BLaER1 (cell line): Measurements from ENCODE around the gene PIK3CB.
"Not testable (repeated sequence)": the region's sequence is repeated elsewhere in the genome, so short reads cannot be mapped to it uniquely, and the experiment has no call there.

Experiments used
- H3K27ac ChIP-seq: shearing (Covaris generic); formaldehyde crosslinking; 2 replicates; pipeline ENCODE4 v1.8.1; 2022
- H3K27me3 ChIP-seq: shearing (Covaris generic); formaldehyde crosslinking; 2 replicates; pipeline ENCODE4 v1.8.1; 2022
- H3K36me3 ChIP-seq: shearing (Covaris generic); formaldehyde crosslinking; 2 replicates; pipeline ENCODE4 v1.8.1; 2022
- H3K4me1 ChIP-seq: shearing (Covaris generic); formaldehyde crosslinking; 2 replicates; pipeline ENCODE4 v1.8.1; 2022
- H3K4me2 ChIP-seq: shearing (Covaris generic); formaldehyde crosslinking; 2 replicates; pipeline ENCODE4 v1.8.1; 2022
- H3K4me3 ChIP-seq: shearing (Covaris generic); formaldehyde crosslinking; 2 replicates; pipeline ENCODE4 v1.8.1; 2022
- H3K9ac ChIP-seq: shearing (Covaris generic); formaldehyde crosslinking; 2 replicates; pipeline ENCODE4 v1.8.1; 2022
- H3K9me3 ChIP-seq: shearing (Covaris generic); formaldehyde crosslinking; 2 replicates; pipeline ENCODE4 v1.8.1; 2022
- H4K20me1 ChIP-seq: shearing (Covaris generic); formaldehyde crosslinking; 2 replicates; pipeline ENCODE4 v1.8.1; 2022
- Cebpa-rat ChIP-seq: shearing (Covaris generic); IDR thresholded peaks from 2 replicates; pipeline ENCODE4 v1.8.1; 2022

The PIK3CB gene

GRCh38 chr3:138640537-138640936 lies 194.2 kb downstream of the PIK3CB start:
- Histone ChIP-seq H4K20me1 (no peaks in the 10 kb centered on the region), H3K27me3 (no peaks in the 10 kb centered on the region), H3K27ac (no peak overlapping the region), H3K9me3 (peaks cover 24% of the 10 kb centered on the region), H3K9ac (no peak overlapping the region), H3K4me2 (no peak overlapping the region), H3K4me1 (no peaks in the 10 kb centered on the region), H3K36me3 (no peaks in the 10 kb centered on the region), H3K4me3 (no peak overlapping the region)
- no peak for TF ChIP-seq Cebpa-rat

GRCh38 chr3:138638641-138639040 lies 196.1 kb downstream of the PIK3CB start:
- Histone ChIP-seq H3K36me3 (peaks cover 14% of the 10 kb centered on the region), H3K4me3 (no peak overlapping the region), H3K9me3 (peaks cover 13% of the 10 kb centered on the region), H3K4me2 (no peak overlapping the region), H3K9ac (no peak overlapping the region), H4K20me1 (no peaks in the 10 kb centered on the region), H3K27me3 (no peaks in the 10 kb centered on the region), H3K27ac (no peak overlapping the region), H3K4me1 (no peaks in the 10 kb centered on the region)
- no peak for TF ChIP-seq Cebpa-rat

- H3K9ac ChIP-seq: no peak overlapping the region
- H3K9me3 ChIP-seq: no peaks in the 10 kb centered on the region
- no peaks in the 10 kb centered on the region for H4K20me1 ChIP-seq
- no peak overlapping the region for H3K4me3 ChIP-seq
- TF ChIP-seq Cebpa-rat: no peak
- H3K36me3 ChIP-seq: peaks cover 88% of the 10 kb centered on the region
- H3K27ac ChIP-seq: no peak overlapping the region
- H3K27me3 ChIP-seq: no peaks in the 10 kb centered on the region
- no peak overlapping the region for H3K4me2 ChIP-seq
- no peaks in the 10 kb centered on the region for H3K4me1 ChIP-seq
Measured at GRCh38 chr3:138629526-138629925, 205.2 kb downstream of the PIK3CB start.

- no peaks in the 10 kb centered on the region for H4K20me1 ChIP-seq
- no peaks in the 10 kb centered on the region for H3K27me3 ChIP-seq
- no peak overlapping the region for H3K4me3 ChIP-seq
- H3K4me2 ChIP-seq: no peak overlapping the region
- H3K9ac ChIP-seq: no peak overlapping the region
- H3K27ac ChIP-seq: no peak overlapping the region
- no peaks in the 10 kb centered on the region for H3K9me3 ChIP-seq
- peaks cover 77% of the 10 kb centered on the region for H3K36me3 ChIP-seq
- no peaks in the 10 kb centered on the region for H3K4me1 ChIP-seq
- TF ChIP-seq Cebpa-rat: no peak
Measured at GRCh38 chr3:138625707-138626365, 208.9 kb downstream of the PIK3CB start.

- H3K4me2 ChIP-seq: no peak overlapping the region
- no peaks in the 10 kb centered on the region for H3K4me1 ChIP-seq
- no peaks in the 10 kb centered on the region for H3K27me3 ChIP-seq
- peaks cover 64% of the 10 kb centered on the region for H3K36me3 ChIP-seq
- no peak overlapping the region for H3K27ac ChIP-seq
- peaks cover 3% of the 10 kb centered on the region for H4K20me1 ChIP-seq
- H3K9ac ChIP-seq: no peak overlapping the region
- no peaks in the 10 kb centered on the region for H3K9me3 ChIP-seq
- TF ChIP-seq Cebpa-rat: no peak
- H3K4me3 ChIP-seq: no peak overlapping the region
Measured at GRCh38 chr3:138624518-138624917, 210.2 kb downstream of the PIK3CB start.

GRCh38 chr3:138620431-138620830 lies 214.3 kb downstream of the PIK3CB start:
- no peak for TF ChIP-seq Cebpa-rat
- Histone ChIP-seq H3K4me1 (no peaks in the 10 kb centered on the region), H4K20me1 (peaks cover 31% of the 10 kb centered on the region), H3K36me3 (peaks cover 26% of the 10 kb centered on the region), H3K9ac (no peak overlapping the region), H3K4me2 (no peak overlapping the region), H3K27me3 (no peaks in the 10 kb centered on the region), H3K9me3 (no peaks in the 10 kb centered on the region), H3K4me3 (no peak overlapping the region), H3K27ac (no peak overlapping the region)

GRCh38 chr3:138615462-138615861 lies 219.3 kb downstream of the PIK3CB start:
- no peak overlapping the region for H3K4me2 ChIP-seq
- TF ChIP-seq Cebpa-rat: no peak
- peaks cover 9% of the 10 kb centered on the region for H3K4me1 ChIP-seq
- H3K27me3 ChIP-seq: no peaks in the 10 kb centered on the region
- no peak overlapping the region for H3K27ac ChIP-seq
- H3K9me3 ChIP-seq: no peaks in the 10 kb centered on the region
- peaks cover 32% of the 10 kb centered on the region for H3K36me3 ChIP-seq
- H3K9ac ChIP-seq: no peak overlapping the region
- H4K20me1 ChIP-seq: peaks cover 39% of the 10 kb centered on the region
- H3K4me3 ChIP-seq: no peak overlapping the region

GRCh38 chr3:138609898-138610266 lies 224.8 kb downstream of the PIK3CB start:
- H4K20me1 ChIP-seq: peaks cover 4% of the 10 kb centered on the region; the same call in 1 of the 2 replicates
- H3K4me3 ChIP-seq: peak overlapping the region; percentile 77
- H3K27ac ChIP-seq: peak overlapping the region; percentile 94
- H3K4me1 ChIP-seq: peaks cover 26% of the 10 kb centered on the region
- no peak for TF ChIP-seq Cebpa-rat
- peak overlapping the region; percentile 93 for H3K9ac ChIP-seq
- H3K27me3 ChIP-seq: no peaks in the 10 kb centered on the region
- peak overlapping the region; percentile 70 for H3K4me2 ChIP-seq
- H3K36me3 ChIP-seq: peaks cover 33% of the 10 kb centered on the region
- no peaks in the 10 kb centered on the region for H3K9me3 ChIP-seq

GRCh38 chr3:138608322-138609135 lies 226.2 kb downstream of the PIK3CB start, which contains the start of gene FAIM:
Gene FAIM, plus strand, starts transcription at chr3:138608771. Its CDS starts 10,956 bp downstream, at chr3:138619727.
- Histone ChIP-seq H4K20me1 (no peaks in the 10 kb centered on the region), H3K36me3 (peaks cover 26% of the 10 kb centered on the region; the same call in 1 of the 2 replicates), H3K4me2 (peak within 1 kb of the TSS; percentile 70), H3K27me3 (no peaks in the 10 kb centered on the region), H3K9me3 (peaks cover 2% of the 10 kb centered on the region; the same call in 1 of the 2 replicates), H3K9ac (peak within 1 kb of the TSS; percentile 93), H3K4me1 (peaks cover 26% of the 10 kb centered on the region), H3K27ac (peak within 1 kb of the TSS; percentile 94), H3K4me3 (peak within 1 kb of the TSS; percentile 77)
- no peak for TF ChIP-seq Cebpa-rat

- not testable (repeated sequence) for H3K4me2 ChIP-seq, H3K27me3 ChIP-seq, H3K4me3 ChIP-seq, H3K4me1 ChIP-seq, H3K27ac ChIP-seq, H4K20me1 ChIP-seq, H3K9ac ChIP-seq, H3K36me3 ChIP-seq
- peaks cover 20% of the 10 kb centered on the region for H3K9me3 ChIP-seq
Measured at GRCh38 chr3:138604106-138604595, 230.6 kb downstream of the PIK3CB start.
